Stimulated activated CD8-positive, alpha-beta memory T cell treated with anti-CD3 and anti-CD28 coated beads, Interleukin-4, amount 100 ng/mL, for 48 hours (primary cell): ENCODE data around the gene ABCC1.
"Not testable (repeated sequence)": the region's sequence is repeated elsewhere in the genome, so short reads cannot be mapped to it uniquely, and the experiment has no call there.

Experiments used
- DNase-seq: peaks from one replicate; pipeline ENCODE4 v3.0.0-alpha.2; 2020

ABCC1 gene

GRCh38 chr16:15970743-15971439, 21.5 kb downstream of the ABCC1 start:
- no peak for DNase-seq

- DNase-seq, result no peak
Measured at GRCh38 chr16:15971440-15971815, 22.0 kb downstream of the ABCC1 start.

DNA sequence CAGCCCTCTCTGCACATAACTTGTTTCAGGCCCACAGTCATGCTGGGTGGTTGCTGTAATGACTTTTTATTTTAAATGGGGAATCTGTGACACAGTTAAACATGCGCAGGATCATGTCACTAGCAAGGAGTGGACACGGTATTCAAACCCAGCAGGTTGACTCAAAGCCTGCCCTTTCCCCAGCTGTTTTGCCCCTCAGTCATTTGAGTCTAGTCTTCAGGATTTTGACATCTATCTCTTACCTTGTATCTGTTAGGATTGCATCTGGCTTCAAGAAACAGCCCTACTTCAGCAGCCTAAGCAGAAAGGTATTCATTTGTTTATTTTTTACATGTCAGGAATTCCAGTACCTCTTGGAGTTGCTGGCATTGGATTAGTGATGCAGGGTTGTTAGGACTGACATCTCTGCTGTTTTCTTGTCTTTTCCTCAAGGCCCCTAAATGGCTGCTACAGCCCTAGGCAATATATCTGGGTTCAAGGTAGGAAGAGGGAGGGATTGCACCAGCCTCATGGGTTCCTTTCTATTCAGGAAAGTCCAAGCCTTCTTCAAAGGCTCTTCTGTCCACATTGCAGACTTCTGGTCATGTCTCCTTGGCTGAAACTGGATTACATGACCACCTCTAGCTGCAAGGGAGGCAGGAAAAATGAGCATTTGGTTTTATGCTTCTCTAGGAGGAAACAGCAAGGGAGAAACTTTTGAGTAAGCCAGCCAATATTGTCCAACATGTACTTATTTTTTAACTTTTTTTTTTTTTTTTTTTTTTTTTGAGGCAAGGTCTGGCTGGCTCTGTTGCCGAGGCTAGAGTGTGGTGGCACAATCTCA, 22.8 kb downstream of the ABCC1 start:
- DNase-seq, result no peak

DNA sequence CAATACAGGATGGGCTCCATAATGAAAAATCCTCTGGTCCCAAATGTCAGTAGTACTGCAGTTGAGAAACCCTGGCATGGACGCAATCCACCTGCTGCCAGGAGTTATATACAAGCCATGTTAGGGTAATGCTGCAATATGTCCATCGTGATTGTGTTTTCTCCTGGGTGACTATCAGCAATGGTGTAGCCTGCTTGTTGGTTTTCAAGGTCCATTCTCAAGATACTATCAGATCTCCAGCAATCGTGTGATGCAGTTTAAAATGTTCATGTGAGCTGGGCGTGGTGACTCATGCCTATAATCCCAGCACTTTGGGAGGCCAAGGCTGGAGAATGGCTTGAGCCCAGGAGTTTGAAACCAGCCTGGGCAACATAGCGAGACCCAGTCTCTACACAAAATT, 24.0 kb downstream of the ABCC1 start:
- no peak for DNase-seq

GRCh38 chr16:15974057-15974456, 24.6 kb downstream of the ABCC1 start:
- no peak for DNase-seq

GRCh38 chr16:15975172-15975571, 25.8 kb downstream of the ABCC1 start:
- no peak for DNase-seq

- no peak for DNase-seq
Measured at GRCh38 chr16:15976225-15976812, 26.9 kb downstream of the ABCC1 start.

DNA sequence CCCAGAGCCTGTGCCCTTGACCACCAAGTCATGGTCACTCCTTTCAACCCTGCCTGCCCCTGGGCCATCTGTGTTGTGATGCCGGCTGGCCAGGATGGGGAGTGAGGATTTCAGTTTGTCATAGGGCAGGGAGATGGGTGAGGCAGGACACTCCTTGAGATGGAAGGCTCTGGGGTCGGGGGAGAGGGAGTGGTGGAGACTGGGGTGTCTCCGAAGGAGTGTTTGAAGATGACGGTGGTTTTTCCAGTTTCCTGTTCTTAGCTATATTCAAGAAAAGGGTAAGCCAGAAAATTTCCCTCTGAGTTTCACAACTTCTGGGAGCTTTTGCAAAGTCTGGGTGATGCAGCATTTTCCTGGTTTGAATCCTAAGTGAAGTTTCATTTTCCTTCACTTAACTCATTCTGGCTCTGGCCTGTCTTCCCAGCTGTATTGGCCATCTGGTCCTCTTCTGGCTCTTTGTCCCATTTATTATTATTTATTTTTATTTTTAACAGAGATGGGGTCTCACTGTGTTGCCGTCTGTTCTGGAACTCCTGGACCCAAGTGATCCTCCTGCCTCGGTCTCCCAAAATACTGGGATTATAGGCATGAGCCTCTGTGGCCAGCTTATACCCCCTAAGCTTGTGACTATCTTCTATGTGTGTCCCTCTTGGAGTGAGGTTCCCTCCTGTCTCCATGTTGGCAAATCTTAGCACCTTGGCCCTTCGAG, 27.7 kb downstream of the ABCC1 start:
- no peak for DNase-seq

GRCh38 chr16:15979801-15980200, 30.4 kb downstream of the ABCC1 start:
- DNase-seq, result no peak

DNA sequence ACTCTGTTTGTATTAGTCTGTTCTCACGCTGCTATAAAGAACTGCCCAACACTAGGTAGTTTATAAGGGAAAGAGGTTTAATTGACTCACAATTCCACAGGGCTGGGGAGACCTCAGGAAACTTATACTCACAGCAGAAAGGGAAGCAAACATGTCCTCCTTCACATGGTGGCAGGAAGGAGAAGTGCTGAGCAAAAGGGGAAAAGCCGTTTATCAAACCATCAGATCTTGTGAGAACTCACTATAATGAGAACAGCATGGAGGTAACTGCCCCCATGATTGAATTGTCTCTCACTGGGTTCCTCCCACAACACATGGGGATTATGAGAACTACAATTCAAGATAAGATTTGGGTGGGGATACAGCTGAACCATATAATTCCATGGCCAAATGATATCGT, 30.9 kb downstream of the ABCC1 start:
- DNase-seq, result no peak

- DNase-seq, result no peak
Measured at GRCh38 chr16:15981382-15981781, 32.0 kb downstream of the ABCC1 start.

DNA sequence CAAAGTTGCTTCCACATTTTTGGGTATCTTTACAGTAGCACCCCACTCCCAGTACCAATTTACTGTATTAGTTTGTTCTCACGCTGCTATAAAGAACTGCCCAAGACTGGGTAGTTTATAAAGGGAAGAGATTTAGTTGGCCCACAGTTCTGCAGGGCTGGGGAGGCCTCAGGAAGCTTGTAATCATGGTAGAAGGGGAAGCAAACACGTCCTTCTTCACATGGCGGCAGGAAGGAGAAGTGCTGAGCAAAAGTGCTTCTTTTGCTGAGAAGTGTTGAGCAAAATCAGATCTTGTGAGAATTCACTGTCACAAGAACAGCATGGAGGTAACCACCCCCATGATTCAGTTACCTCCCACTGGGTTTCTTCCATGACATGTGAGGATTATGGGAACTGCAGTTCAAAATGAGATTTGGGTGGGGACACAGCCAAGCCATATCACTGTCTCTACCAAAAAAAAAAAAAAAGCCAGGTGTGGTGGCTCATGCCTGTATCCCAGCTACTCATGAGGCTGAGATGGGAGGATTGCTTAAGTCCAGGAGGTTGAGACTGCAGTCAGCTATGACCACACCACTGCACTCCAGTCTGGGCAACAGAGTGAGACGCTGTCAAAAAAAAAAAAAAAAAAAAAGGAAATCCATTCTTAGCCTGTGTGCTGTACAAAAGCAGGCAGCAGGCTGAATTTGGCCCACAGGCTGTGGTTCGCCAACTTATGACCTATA, 32.9 kb downstream of the ABCC1 start:
- DNase-seq, result not testable (repeated sequence)

DNA sequence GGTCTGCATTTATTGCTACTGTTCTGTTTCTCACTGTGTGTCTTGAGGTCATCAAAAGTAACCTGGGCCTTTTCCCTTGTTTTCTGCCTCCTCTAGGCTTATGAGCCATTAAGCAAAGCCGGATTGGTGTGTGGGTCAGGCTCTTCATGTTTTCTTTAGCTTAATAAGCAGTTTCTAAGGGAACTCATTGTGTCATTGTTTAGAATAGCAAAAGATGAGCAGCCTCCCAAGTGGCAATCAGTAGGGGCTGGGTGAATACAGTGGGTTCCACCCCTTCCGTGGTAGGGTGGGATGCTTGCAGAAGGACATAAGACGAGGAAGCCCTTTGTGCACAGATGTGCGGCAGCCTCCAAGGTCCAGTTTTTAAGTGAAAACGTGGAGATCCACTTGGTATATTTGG, 34.5 kb downstream of the ABCC1 start:
- no peak for DNase-seq

GRCh38 chr16:15985144-15985543, 35.7 kb downstream of the ABCC1 start:
- DNase-seq, result no peak

- no peak for DNase-seq
Measured at GRCh38 chr16:15986261-15986660, 36.8 kb downstream of the ABCC1 start.

DNA sequence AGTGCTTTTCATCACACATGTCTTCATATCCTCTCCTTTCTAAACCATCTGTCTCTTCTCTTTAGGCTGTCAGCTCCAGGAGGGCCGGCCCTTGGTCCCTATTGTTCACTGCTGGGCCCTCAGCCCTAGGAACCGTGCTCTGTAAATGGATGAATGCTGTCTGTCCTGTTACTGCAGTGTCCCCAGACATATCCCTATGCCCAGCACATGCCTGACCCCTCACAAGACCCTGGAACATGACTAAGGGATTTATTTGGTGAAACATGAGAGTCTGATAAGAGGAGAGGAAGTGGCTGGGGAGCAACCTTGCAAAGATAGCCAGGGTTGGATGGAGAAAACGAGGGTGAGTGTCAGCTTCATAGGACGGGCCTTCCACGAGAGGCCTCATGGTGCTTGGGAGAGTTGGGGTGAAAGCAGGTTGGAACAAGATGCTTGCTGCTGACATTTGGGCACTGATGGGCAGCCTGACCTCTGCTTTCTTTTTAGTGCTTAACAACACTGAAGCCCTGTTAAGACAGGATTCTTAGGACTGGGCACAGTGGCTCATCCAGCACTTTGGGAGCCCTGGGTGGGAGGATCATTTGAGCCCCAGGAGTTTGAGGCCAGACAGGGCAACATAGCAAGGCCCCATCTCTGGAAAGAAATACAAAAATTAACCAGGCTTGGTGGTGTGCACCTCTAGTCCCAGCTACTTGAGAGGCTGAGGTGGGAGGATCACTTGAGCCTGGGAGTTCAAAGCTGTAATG, 39.0 kb downstream of the ABCC1 start:
- no peak for DNase-seq

DNA sequence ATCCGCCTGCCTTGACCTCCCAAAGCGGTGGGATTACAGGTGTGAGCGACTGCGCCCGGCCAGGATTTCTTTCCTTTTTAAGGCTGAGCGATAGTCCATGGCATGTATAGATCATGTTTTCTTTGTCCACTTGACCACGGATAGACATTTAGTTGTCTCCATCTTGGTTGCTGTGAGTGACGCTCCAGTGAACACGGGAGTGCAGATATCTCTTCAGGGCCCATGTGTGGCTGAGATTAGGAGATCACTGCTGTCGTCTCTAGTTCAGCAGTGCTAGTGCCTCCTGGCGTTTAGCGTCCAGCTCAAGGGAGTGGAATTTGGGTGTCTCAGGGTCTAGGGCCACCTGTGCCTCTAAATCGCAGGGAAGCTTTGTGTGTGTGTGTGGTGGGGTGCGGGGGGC, 41.5 kb downstream of the ABCC1 start:
- no peak for DNase-seq

DNA sequence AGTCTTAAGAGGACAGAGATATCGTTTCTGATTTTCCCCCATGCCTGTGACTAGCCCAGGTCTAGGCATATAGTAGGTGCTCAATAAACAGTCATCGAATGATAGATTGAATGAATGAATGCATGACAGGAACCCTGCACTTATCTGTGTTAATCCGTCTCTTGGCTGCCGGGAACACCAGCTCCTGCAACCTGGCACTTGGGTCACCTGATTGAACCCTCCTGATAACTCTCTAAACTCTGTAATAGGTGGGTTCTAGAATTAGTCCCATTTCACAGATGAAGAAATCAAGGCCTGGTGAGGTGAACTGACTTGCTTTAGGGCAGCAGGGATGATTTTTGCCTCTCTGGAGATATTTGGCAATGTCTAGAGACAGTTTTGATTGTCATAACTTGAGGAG, 43.7 kb downstream of the ABCC1 start:
- no peak for DNase-seq

DNA sequence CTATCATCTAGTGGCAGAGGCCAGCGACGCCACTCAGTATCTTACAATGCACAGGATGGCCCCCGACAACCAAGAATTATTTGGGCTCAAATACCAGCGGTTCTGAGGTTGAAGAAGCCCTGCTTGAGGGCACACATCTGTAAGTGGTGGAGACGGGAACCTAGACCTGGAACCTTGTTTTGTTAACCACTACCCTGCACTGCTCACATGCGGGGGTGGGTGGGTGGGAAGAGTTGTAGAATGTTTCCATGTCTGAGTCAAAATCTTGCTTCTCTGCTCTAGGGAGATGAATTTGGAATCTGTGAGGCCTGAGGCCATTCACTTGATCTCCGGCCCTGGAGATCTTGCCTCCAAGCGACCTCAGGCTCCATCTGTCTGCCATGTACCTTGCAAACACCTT, 44.1 kb downstream of the ABCC1 start:
- DNase-seq, result no peak

DNA sequence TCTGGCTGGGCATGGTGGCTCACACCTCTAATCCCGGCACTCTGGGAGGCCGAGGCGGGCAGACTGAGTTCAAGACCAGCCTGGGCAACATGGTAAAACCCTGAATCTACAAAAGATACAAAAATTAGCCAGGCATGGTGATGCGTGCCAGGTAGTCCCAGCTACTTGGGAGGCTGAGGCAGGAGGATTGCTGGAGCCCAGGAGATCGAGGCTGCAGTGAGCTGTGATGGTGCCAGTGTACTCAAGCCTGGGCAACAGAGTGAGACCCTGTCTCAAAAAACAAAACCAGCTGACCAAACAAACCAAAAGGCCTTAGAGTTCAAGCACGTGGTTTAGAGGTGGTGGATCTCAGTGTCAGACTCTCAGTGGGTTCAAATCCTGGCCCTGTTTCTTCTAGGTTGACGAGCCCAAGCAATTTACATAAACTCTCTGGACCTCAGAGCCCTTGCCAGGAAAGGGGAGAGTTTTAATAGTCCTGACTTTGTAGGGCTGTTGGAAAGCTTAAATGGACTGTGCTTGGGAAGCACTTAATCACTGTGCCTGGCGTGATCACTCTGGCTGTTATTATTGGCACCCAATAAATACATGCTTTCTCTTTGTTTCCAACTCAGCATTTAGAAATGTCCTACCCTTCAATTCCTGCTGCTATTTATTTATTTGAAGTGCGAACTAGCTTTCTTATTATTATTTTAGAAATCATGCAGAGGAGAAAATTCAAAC, 44.7 kb downstream of the ABCC1 start:
- DNase-seq, result no peak

- DNase-seq, result no peak
Measured at GRCh38 chr16:15996432-15997109, 47.2 kb downstream of the ABCC1 start.
